Stimulated activated CD8-positive, alpha-beta memory T cell treated with anti-CD3 and anti-CD28 coated beads, Interleukin-12 subunit alpha, Interleukin-12 subunit beta, amount 100 ng/mL, for 4 hours (primary cell): ENCODE results near the gene PIK3C2B.

ENCODE experiments used
- DNase-seq: peaks from one replicate; pipeline ENCODE4 v3.0.0-alpha.2; 2020; ENCODE audit warnings: low read depth

PIK3C2B gene

GRCh38 chr1:204479387-204480136 lies 15.0 kb downstream of the PIK3C2B start:
- no peak for DNase-seq

- no peak for DNase-seq
These were observed 15.7 kb downstream of the PIK3C2B start for GRCh38 chr1:204478921-204479320.

GRCh38 chr1:204478172-204478899 lies 16.3 kb downstream of the PIK3C2B start:
- no peak for DNase-seq

- DNase-seq: no peak
These were observed 17.4 kb downstream of the PIK3C2B start for GRCh38 chr1:204477036-204477740.

GRCh38 chr1:204476563-204476962 lies 18.0 kb downstream of the PIK3C2B start:
- DNase-seq: no peak

- DNase-seq: no peak
These were observed 18.8 kb downstream of the PIK3C2B start for GRCh38 chr1:204475656-204476432.

- DNase-seq: no peak
These were observed 21.1 kb downstream of the PIK3C2B start for GRCh38 chr1:204473400-204473965.

- DNase-seq: no peak
These were observed 21.9 kb downstream of the PIK3C2B start for GRCh38 chr1:204472660-204473059.

GRCh38 chr1:204471687-204472086 lies 22.9 kb downstream of the PIK3C2B start:
- DNase-seq: no peak

GRCh38 chr1:204469304-204469703 lies 25.3 kb downstream of the PIK3C2B start:
- no peak for DNase-seq

GRCh38 chr1:204468766-204469302 lies 25.8 kb downstream of the PIK3C2B start:
- no peak for DNase-seq

GRCh38 chr1:204468206-204468605 lies 26.4 kb downstream of the PIK3C2B start:
- DNase-seq: no peak

- no peak for DNase-seq
These were observed 27.9 kb downstream of the PIK3C2B start for GRCh38 chr1:204466416-204467405.

GRCh38 chr1:204465546-204466415 lies 28.8 kb downstream of the PIK3C2B start:
- no peak for DNase-seq

GRCh38 chr1:204464701-204465100 lies 29.9 kb downstream of the PIK3C2B start:
- DNase-seq: no peak

- no peak for DNase-seq
These were observed 30.4 kb downstream of the PIK3C2B start for GRCh38 chr1:204464187-204464631.

GRCh38 chr1:204463125-204464060 lies 31.2 kb downstream of the PIK3C2B start:
- no peak for DNase-seq

GRCh38 chr1:204462229-204462561 lies 32.4 kb downstream of the PIK3C2B start:
- no peak for DNase-seq
